Stimulated activated CD8-positive, alpha-beta memory T cell treated with anti-CD3 and anti-CD28 coated beads, Interleukin-7, amount 100 ng/mL, for 48 hours (primary cell): Measurements from ENCODE around the gene CEP128.

Experiments used
- DNase-seq, 2 donors: peaks; one replicate each; pipeline ENCODE4 v3.0.0-alpha.2; 2020; ENCODE audit warnings: low read depth in 1 of 2; ENCODE audit errors: extremely low read depth in 1 of 2

The CEP128 gene

DNA sequence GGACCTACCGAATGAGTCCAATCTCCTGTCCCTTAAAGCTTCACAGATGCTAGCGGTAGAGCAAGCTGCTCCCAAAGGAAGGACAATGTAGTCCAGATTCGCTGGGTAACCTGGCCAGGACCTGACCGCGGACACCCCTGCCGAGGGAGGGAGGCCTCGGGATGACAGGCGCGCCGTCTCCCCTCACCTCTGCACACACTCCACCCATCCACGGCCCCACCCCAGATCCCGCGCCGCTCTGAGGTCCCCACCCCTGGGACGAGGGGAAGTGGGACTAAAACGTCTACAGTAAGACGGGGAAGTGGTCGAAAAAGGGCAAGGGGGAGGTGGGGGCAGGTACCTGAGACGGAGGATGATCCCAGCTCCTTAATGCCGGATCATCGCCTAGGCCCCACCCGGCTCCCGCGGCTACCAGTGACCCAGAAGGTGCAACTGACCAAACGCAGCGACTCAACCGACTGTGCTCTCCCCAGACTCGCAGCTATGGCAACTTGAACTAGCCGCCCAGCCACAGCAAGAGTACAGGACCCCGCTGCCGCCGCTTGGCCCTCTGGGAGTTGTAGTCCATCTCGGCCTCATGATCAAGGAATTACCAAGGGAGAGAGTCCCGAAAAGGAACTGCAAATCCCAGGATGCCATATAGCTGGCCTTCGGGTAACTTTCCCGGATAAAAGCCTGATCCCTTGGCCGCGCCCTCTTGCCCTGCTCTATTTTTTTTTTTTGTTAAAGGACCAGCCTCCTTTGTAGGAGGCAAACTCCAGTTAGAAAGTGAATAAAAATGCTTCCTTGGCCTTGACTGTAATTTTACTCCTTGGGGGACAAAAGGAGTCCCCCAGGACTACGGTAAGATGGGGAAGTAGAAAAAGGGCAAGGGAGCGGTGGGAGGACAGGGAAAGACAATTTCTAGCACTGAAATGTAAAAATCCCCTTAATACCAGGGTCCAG lies at the start of gene CEP128:
Gene CEP128, minus strand, starts transcription at position 498 of the 945 bp plus-strand sequence.
- peak; percentile 74 to 88 for DNase-seq

DNA sequence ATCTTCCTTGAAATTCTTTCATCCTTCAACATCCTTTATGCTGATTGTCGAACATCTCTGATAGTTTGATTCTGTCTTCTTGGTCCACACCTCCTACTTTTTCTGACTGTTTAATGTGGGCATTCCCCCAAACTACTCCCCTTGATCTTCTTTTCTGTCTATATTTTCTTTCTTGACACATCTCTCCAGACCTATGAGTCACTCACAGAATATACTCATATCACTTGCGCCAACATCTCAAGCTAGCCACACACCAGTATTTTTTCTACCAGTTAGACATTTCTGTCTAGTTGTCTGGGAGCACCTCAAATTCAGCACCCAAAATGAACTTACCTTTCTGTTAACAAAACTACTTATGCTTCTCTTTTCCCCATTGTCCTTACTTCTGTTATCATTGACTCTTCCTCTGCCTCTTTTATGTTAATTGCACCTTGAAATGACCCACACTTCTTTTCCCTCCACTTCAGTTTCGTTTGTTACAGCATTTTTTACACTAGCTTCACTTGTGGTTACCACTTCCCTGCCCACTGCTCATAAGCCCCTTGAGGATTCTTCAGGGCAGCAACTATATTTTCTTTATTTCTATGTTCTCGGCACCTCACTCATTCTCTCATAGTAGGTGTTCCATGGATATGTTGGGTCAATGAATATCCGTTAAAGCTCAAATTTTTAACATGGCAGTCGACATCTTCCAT lies 47.3 kb upstream of the CEP128 start:
- no peak for DNase-seq

DNA sequence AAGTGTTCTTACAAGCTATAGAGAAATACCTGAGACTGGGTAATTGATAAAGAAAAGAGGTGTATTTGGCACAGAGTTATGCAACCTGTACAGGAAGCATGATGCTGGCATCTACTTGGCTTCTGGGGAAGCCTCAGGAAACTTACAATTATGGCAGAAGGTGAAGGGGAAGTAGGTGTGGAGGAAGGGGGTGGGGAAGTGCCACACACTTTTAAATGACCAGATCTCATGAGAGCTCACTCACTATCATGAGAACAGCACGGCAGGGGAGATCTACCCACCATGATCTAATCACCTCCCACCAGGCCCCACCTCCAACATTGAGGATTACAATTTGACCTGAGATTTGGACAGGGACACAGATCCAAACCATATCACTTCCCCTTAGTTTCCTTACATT lies 46.7 kb upstream of the CEP128 start:
- no peak for DNase-seq

DNA sequence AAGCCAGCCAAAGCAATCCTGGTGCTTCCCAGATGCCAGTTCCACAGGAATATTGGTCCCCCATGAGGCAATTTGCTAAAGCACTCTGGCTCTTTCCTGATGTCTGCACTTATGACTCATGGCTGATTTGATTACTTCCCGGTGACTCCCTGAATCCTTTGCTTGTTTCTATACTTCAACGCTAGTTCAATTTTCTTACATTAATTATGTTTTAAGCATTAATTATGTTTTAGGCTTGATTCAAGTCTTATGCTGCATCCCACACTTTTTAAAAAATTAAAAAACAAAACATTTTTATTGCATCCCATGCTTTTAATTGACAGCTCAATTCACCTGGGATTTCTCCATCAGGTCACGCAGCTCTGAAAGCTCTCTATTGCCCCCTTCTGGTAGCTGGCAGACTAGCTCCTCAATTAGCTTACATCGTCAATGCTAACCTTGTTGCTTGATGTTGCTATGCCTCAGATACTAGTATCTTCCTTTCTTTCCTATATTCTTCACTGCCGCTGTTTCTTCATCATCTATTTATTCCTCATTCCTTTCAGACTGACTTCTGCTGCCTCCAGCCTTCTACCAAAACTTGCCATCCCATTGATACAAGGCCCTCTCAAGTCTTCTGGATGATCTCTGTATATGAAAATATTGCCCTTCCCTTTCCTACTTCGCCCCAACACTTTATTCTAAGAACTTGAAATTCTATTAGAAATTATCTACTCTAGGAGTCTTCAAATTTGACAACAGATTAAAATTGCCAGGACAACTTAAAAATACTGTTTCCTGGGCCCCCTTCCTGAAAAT lies 45.9 kb upstream of the CEP128 start:
- peak; percentile 8 to 35 for DNase-seq

DNA sequence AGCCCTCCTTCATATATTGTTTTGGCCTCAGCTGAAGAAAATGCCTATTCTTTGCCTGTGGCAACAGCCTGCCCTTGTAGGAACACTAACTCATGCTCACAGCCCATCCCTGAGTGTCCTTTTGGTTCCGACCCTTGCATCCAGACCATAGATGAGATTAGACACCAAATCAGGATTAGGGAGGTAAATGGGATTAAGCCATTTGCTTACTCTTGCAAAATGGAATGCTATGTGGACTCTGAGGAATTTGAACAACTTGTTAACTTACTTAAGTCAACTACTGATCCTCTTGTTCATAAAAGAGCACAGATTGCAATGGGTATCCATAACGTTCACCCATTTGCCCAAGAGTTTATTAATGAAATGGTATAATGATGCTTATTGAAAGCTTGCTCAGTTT lies 41.2 kb upstream of the CEP128 start:
- no peak for DNase-seq

DNA sequence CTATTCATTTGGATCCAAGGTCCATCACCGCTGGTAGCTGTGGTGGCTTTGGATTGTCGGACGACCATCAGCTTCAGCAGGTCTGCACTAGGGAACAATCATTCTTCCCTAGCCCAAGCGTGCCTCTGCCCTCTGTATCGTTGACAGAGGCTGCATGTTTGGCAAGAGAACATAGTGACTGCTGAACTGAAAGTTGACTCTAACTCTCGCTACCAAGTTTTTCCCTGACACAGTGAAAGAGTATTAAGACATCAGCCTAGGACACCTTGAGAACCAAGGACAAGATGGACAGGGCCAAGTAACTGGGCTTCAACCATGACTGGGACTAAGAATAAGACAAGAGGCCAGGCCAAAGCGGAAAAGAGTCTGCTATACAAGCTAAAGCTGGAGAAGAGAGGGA lies 40.1 kb upstream of the CEP128 start:
- no peak for DNase-seq

DNA sequence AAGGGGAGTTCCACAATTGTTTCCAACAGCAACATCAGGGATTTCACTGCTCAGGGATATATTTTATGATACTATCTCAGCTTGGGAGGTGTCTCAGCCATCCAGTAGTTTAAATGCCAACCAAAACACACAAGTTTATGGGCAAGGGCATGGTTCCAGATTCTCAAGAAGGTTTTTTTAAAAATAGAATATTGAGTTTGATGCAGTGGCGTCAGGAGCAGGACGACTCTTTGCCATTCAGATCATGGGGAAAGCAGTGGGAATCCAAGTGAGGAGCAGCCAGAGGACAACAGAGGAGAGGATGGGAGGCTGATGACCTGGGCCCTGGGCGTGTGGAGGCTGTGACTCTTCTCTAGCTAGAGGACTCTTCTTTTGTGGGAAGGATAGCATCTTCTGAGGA lies 39.6 kb upstream of the CEP128 start:
- no peak for DNase-seq

DNA sequence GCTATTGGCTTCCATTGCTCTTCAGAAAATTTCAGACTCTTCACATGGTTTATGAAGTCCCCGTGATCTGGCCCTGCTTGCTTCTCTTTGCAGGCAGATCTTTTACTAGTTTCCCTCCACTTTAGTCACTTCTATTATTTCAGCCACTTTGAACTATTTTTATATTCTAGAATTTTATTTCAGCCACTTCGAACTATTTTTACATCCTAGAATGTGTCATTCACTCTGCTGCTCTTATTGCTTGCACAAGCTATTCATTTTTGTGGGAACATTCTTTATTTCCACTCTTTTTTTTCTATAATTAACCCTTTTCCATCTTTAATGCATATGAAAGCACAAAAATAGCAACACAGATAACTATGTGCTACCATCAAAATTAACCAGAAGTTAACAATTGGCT lies 38.4 kb upstream of the CEP128 start:
- no peak for DNase-seq

DNA sequence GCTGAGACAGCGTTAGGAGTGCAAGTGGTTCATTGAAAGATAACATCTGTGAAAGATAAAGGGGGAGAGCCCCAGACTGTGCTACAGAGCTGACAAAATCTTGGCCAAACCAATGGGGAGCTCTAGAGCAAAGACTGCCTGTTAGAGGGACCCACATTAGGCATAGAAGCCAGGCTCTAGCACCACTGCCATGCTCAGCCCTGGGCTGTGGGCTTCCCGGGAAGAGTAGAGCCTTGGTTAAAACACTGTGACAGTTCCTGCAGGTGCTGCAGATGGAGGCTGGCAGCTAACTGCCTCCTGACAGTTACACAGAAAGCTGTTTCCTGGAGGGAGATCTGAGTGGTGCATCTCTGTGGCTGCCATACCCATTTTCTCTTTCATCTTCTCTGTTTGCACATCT lies 36.9 kb upstream of the CEP128 start:
- no peak for DNase-seq

DNA sequence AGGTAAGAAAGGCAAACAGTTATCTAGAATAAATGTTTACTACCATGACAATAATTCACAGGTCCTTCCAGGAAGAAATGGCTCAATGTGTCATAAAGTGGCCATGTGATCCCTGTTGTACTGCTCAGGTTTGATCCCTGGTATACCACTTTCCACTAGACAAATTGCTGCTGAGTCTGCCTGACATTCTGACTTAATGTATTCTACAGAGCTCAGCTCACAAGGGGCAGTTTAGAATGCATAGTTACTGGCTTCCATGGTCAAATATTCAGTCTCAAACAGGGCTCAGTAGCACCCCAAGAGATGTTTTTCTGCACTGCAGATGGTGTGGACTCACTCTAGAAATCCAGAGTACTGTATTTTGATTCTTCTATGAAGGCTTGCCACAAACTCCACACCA lies 35.7 kb upstream of the CEP128 start:
- DNase-seq: no peak

DNA sequence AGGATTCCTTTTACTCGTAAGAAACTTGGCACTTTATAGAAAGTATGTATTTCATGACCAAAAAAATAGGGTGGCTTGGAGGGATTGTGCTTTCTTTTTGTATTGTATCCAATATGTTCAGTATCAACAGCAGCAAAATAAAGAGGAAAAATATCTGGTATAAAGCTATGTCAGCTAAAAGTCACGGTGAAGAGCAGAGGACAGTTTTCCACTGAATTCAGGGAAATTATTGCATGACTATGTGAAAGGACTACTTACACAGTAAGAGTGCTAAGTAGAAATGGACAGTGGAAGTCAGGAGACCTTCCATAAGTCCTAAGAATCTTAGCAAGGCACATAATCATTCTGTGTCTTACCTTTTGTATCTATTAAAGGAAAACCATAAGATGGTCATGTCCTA lies 33.1 kb upstream of the CEP128 start:
- no peak for DNase-seq

DNA sequence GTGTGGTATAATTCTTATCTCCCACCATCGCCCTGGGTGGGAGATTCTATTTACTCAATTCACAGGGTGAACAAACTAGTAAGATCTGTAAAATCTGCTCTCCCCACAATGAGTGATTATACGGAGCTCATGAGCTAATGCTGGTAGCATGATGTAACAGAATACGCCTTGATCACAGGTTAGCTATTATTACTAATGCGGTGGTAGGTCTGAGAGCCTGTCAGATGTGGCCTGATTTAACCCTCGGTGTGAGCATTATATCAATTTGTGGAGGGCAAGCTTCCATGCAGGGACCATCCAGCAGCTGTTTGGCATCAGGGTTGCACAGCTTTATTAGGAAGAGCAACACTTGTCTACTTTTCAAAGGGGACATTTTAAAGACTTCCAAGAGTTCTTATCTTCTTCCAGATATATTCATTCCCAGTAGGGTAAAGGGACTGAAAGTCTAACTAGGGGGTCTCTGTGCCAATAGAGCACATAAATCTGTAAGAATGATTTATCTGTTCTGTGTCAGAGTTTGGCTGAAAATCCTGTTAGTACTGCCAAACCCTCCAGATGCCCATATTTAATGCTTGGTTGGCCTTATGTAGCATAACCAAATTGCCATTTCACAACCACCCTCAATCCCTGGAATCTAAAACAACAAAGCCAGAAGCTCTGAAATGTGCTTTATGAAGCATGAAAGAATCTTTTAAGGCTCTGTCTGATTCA lies 32.5 kb upstream of the CEP128 start:
- no peak for DNase-seq

DNA sequence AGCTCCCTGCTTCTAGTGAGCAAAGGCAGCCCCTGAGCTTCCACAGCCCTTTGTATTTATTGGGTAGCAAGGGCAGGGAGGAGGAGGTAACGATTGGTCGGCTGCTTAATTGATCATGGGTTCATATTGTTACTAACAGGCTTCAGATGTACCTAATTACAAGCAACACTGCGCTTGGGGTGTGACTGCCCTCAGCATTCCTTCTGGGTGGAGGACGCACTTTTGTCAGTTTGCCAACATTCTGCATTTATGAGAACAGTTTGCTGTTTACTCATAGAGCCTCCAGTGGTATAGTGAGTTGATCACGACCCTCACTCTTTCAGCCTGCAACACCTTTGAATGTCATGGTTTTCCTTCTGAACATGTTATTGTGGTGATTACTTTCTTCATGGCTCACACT lies 23.5 kb upstream of the CEP128 start:
- DNase-seq: no peak

DNA sequence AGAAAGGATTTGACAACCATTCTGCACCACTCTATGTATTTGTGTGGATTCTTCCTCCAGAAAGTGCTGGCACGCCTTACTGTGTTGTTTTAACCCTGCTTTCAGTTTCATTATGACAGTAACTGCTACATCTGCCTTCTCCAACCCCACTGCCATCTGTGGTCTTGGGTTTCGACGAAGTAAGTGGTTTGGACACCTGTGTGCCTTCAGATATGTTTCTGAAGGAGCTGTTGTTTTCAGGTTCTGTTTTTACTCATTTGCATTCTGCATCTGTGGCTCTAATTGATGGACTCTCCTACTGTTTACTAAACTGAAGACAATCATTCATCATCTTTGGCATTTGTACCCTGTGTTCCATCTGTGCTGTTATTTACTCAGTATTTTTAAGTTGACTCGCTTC lies 18.0 kb upstream of the CEP128 start:
- peak in 1 of 2 donors; percentile 47 for DNase-seq

DNA sequence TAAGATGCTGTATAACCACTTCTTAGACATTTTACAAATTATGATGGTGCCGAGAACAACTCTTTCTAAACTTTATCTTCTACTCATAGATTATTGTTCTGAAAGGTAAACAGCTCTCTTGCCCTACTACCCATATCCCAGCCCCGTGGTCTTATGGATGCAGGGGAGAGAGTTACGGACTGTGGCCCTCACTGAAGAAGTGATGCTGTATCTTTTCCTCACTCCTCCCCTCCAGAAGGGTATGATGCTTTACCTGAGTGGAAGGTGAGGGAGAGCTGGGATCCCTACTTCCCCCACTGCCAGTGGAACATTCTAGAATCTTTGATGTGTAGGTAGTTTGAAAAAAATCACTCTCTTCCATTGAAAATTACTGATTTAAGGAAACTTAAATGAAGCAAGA lies 17.4 kb upstream of the CEP128 start:
- DNase-seq: no peak

DNA sequence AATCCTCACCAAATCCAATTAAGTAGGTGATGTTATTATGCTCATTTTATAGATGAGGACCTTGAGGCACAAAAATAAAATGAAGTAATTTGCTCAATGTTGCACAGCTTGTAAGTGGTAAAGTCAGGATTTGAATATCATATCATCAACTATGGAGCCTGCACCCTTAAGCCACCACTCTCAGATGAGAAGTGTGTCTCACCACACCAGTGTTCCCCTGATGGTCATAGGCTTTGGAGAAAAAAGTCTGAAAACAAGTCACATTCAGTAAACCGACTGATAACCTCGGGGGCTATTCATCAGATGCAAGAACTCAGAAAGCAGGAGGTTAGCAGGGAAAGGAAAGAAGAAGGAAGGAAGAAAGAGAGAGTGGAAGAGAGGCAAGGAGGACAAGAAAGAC lies 16.7 kb upstream of the CEP128 start:
- DNase-seq: no peak

DNA sequence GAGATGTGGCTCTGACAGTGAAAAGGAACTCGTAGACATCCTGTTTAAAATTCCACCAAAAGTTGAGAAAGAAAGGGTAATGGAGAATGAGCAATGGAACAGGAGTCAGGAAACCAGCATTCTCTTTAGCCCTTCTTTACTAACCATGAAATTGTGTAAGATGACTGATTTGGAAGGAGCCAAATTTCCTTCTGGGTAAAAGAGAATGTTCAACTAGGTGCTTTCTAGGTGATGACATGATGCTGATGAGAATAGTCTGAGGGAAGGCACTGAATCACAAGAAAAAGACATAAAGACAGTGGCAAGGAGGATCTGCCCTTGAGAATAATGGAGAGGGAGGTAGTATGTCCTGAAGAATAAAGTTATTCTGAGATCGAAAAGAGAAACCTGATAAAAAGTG lies 16.1 kb upstream of the CEP128 start:
- DNase-seq: no peak

DNA sequence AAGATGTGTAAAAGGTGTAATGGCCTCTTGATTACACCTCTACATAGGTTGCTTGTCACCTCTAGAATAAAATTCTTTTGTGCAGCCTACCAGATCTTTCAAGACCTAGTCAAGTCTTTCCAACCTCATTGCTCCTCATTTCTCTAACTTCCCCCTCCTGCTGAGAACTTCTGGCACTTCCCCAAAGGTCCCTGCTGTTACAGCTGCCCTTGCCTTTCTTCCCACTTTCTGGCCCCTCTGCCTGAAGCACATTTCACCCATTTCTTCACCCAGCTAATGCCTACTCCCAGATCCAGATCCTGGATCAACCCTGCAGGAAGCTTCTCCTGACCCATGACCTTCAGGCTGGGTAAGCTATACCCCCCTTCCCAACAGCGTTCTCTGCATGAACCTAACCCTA lies 15.4 kb upstream of the CEP128 start:
- no peak for DNase-seq

DNA sequence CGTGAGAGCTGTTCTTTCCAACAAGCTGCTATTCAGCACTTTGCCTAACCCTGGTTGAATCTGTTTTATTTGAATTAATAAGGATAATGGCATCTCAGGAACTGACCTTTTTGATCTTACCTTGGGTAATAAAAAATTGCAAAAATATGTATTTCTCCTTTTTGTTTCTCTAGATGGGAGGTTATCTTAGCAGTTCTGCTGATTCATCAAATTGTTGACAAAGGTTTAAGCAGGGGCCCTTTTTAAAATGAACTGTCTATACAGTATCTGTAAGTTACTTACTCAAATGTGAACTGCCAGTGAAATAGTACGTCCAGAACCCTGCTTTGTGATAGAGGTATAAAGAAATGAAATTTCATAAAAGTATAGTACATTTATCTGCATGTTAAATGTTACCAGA lies 14.6 kb upstream of the CEP128 start:
- no peak for DNase-seq

DNA sequence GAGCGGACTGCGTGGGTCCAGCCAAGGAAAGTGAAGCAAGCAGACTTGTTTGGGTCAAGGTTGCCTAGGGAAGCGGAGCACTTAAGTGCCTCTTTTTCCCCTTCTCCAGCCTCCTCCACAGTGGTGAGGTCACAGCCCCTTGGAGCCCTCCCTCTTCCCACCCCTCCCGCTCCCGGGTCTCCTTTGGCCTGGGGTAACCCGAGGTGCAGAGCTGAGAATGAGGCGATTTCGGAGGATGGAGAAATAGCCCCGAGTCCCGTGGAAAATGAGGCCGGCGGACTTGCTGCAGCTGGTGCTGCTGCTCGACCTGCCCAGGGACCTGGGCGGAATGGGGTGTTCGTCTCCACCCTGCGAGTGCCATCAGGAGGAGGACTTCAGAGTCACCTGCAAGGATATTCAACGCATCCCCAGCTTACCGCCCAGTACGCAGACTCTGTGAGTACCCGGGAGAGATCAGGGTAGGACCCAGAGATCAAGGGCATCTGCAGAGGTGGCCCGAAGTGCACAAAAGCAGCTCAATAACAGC lies 13.9 kb upstream of the CEP128 start, which contains the start of gene TSHR:
Gene TSHR, plus strand, starts transcription at position 206 of the 526 bp plus-strand sequence. Its CDS starts 60 bp downstream, at position 266.
- DNase-seq: no peak
